GM10266 (cell line): Measurements from ENCODE around the gene APOBEC3A.
"Not testable (repeated sequence)": the region's sequence is repeated elsewhere in the genome, so short reads cannot be mapped to it uniquely, and the experiment has no call there.

Experiments
- DNase-seq: peaks from one replicate; pipeline ENCODE4 v3.0.0; 2012; ENCODE audit errors: extremely low spot score
- CTCF ChIP-seq: IDR thresholded peaks from 2 replicates; pipeline ENCODE4 v1.5.1; 2012; ENCODE audit warnings: mild to moderate bottlenecking, low read depth; ENCODE audit not compliant: control insufficient read depth, insufficient read depth; ENCODE audit errors: missing control alignments

APOBEC3A gene

DNA sequence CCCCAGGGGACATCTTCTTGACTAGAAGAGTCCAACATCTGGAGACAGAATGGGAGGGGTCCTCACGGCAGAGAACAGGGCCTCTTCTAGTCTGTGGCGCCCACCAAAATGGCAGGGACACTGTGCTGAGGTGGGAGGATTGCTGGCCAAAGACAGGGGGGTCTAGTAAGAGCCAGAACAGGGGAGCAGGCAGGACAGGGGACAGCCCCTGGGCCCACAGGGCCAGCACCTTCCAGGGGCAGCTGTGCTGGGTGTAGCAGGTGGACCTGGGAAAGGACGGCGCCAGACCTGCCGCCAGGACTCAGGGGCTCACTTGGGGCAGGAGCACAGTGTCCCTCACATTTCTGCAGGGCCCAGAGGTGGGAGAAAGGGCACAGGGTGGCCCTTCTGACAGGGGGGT is 858 bp upstream of the APOBEC3A start:
- no peak for DNase-seq
- TF ChIP-seq CTCF: no peak

DNA sequence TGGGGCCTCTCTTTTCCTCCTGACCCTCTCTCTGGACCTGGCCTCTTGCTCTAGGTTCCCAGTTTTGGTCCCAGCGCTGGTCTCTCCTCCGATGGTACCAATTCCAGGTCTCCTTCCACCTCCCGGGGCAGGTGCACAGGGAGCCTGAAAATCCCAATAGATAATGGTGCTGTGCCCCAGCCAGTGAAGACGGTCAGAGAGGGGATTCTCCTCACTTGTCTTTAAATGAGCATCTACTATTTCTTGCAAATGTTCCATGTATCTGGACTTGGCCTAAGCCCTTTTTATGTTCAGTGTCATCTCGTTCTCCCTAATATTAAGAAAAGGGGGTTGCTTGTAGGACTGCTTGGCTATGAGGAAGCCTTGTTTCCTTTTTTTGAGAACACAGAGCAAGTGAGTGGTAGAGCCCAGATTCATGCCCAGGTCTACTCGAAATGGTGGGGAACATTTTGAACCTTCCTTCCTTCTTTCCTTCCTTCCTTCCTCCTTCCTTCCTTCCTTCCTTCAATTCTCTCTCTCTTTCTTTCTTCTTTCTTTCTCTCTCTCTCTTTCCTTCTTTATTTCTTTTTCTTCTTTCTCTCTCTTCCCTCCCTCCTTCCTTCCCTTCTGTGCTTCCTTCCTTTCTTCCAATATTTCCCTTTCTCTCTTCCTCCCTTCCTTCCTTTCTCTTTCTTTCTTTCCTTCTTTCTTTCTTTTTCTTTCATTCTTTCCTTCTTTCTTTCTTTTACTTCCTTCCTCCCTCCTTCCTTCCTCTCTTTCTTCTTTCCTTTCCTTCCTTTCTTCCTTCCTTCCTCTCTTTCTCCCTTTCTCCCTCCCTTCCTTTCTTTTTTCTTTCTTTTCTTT is 620 bp downstream of the APOBEC3A start:
- no peak for TF ChIP-seq CTCF
- DNase-seq: no peak

GRCh38 chr22:38958651-38958943 is 1.2 kb downstream of the APOBEC3A start:
- DNase-seq: not testable (repeated sequence)

DNA sequence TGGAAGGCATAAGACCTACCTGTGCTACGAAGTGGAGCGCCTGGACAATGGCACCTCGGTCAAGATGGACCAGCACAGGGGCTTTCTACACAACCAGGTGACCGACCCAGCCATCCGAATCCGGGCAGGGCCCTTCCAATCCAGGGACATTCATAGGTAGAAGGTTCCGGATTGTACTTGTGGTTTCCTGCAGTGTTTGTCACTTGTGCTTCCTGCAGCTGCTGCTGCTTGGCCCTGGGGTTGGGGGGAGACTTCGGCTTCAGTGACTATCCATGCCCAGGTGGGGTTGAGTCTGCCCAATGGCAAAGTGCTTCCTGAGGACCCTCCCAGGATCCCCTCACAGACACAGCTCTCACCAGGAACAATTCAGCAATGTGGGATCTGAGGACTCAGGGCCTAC is 2.2 kb downstream of the APOBEC3A start:
- no peak for TF ChIP-seq CTCF
- DNase-seq: no peak

GRCh38 chr22:38960673-38961072 is 3.3 kb downstream of the APOBEC3A start:
- not testable (repeated sequence) for DNase-seq

DNA sequence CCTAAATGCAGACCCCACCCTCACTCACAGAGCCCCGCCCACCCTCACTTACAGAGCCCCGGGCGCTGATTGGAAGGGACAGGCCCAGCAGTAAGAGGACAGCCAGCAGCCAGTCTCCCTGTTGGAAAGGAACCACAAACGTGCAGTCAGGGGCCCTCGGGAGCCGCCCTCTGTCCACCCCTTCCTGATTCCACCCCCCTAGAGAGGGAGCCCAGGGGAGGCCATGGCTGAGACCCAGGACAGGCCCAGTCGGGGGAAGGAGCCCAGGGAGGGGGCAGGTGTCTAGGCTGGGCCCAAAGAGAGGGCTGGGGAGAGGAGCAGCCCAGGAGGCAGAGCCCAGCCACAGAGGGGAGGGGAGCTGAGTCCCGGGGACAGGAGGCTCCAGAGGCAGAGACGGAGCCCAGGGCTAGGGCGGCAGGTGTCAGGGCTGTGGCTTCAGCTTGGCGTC is 5.9 kb downstream of the APOBEC3A start:
- not testable (repeated sequence) for DNase-seq

GRCh38 chr22:38963872-38964271 is 6.5 kb downstream of the APOBEC3A start:
- DNase-seq: no peak
- TF ChIP-seq CTCF: no peak

DNA sequence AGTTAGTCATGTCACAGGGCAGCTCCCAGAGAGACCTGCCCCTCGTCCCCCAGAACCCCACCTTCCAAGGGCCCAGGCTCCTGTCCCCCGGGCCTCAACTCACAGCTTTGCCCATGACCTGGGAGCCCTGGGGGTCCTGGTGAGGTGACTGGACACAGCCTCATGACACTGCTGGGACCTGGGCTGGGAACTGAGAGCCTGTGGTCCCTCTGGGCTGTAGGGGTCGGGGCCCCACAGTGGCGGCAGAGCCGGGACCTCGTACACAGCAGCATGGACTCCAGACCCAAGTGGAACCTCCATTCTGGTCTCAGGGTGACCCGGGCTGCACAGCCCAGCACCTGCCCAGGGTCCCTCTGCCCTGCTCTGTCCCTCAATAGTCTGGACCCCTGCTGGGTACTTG is 6.9 kb downstream of the APOBEC3A start:
- TF ChIP-seq CTCF: no peak

DNA sequence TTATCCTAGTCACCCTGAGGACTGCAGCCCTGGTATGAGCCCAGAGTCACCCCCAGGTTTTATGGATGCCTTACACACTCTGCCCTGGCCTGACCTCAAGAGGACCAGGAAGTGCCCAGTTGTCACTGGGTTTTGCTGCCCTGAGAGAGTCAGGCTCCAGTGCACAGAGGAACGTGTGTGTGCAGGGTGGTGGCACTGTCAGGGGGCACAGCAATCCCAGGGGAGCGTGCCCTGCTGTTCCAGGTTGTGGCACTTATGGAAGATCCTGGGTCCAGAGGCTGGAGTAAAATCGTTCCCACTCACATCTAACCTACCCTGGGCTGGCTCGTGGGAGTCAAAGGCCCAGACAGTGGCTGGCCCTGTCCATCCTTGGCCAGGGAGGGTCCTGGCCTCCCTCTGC is 7.6 kb downstream of the APOBEC3A start:
- TF ChIP-seq CTCF: no peak
- DNase-seq: no peak

More for the DNA sequence above, 6.9 kb downstream of the APOBEC3A start:
- DNase-seq: no peak
